NCI-H526 (cell line): ENCODE data around the gene ADM2.
"Not testable (repeated sequence)": the region's sequence is repeated elsewhere in the genome, so short reads cannot be mapped to it uniquely, and the experiment has no call there.

ENCODE experiments used
- DNase-seq, 2 experiments: peaks; one replicate each; lab custom pipeline; 2025; lab: John Stamatoyannopoulos, UW

Gene ADM2, protein sequence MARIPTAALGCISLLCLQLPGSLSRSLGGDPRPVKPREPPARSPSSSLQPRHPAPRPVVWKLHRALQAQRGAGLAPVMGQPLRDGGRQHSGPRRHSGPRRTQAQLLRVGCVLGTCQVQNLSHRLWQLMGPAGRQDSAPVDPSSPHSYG

GRCh38 chr22:50481440-50482106 is at the start of gene ADM2:
ADM2 (plus strand) TSS chr22:50481543; CDS start chr22:50481848, 305 bp downstream.
- peak in 1 of 2 experiments; percentile 31 for DNase-seq

GRCh38 chr22:50432131-50432876 is 49.0 kb upstream of the ADM2 start:
- DNase-seq = no peak

- DNase-seq = not testable (repeated sequence)
Measured at GRCh38 chr22:50432877-50433510, 48.3 kb upstream of the ADM2 start.

DNA sequence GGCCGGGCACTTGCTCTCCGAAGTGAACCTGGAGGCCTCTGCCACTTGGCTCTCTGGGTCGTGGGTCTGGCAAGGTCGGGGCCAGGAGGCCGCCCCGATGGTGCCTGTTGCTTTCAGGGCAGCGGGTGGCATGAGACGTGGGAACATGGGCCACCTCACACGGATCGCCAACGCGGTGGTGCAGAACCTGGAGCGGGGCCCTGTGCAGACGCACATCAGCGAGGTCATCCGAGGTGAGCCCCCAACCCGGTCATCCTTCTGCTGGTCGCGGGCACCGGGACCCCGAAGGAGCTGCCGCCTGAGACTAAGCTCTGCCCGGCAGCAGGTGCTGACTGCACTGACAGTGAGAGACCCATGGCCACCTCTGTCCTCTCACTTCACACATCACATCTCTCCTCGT is 46.5 kb upstream of the ADM2 start:
- DNase-seq = no peak

GRCh38 chr22:50435291-50436014 is 45.9 kb upstream of the ADM2 start:
- no peak for DNase-seq

GRCh38 chr22:50436015-50436830 is 45.1 kb upstream of the ADM2 start:
- no peak for DNase-seq

DNA sequence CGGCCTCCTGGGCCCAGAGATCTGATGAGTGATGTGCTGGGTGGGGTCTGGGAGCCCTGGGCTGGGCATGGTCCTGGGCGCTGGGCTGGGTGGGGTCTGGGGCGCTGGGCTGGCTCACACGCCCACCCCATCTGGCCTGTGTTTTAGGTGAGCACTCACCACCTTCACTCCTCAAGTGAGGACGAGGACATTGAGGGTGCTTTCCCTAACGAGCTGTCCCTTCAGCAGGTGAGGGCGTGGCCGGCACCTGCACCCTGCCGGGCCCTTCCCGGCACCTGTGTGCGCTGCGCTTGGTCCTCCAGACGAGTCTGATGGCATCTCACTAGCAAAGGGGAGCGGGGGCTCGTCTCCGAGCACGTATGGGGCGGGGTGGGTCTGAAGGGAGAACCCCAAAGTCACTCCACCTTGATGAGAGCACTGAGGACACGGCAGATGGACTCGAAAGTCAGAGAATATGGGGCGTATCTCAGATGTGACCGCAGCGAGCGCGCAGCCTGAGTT is 44.5 kb upstream of the ADM2 start:
- no peak for DNase-seq

- DNase-seq = no peak
Measured at GRCh38 chr22:50437511-50438304, 43.6 kb upstream of the ADM2 start.

GRCh38 chr22:50438305-50439275 is 42.8 kb upstream of the ADM2 start:
- no peak for DNase-seq

- no peak for DNase-seq
Measured at GRCh38 chr22:50439314-50439870, 42.0 kb upstream of the ADM2 start.

DNA sequence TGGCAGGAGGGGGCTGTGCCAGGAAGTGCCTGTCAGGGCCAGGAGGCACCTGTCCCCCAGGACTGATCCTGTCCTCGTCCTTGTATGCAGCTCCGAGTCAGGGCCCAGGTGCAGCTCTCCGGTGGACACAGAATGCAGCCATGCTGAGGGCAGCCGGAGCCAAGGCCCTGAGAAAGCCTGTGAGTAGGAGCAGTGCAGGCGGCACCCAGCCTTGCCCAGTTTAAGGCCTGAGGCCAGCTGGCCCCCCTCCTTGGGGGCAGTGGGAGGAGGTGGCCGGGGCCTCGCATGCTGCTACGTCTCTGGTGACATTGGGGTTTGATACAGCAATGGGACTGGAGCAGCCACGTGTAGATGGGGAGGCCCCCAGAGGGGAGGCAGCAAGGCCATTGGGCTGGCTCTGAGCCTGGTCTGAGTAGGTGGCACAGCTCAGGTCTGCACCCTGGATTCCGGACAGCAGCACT is 41.4 kb upstream of the ADM2 start:
- DNase-seq = no peak

- no peak for DNase-seq
Measured at GRCh38 chr22:50440544-50441249, 40.6 kb upstream of the ADM2 start.

GRCh38 chr22:50441428-50441993 is 39.8 kb upstream of the ADM2 start:
- no peak for DNase-seq

DNA sequence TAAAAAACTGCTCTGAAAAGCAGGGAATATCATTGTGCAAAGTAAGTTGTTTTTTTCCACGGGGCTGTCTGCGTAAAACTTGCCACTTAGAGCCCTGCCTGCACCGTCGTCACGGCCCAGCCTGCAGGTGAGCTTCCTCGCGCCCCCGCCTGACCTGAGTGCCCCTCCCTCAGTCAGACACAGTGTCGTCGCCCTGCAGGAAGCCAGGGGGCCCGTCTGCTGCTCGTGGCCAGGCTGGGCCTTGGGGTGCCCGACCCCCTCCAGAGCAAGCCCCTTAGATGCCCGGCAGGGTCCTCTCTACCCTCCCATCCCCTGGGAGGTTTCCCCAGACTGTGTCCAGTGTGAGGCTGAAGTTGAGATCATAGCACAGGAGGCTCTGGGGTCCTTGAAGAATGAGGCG is 38.1 kb upstream of the ADM2 start:
- no peak for DNase-seq

- no peak for DNase-seq
Measured at GRCh38 chr22:50443801-50444625, 37.3 kb upstream of the ADM2 start.

- no peak for DNase-seq
Measured at GRCh38 chr22:50444663-50445062, 36.7 kb upstream of the ADM2 start.
